ENCODE results near the gene NPFF.
"Not testable (repeated sequence)": the region's sequence is repeated elsewhere in the genome, so short reads cannot be mapped to it uniquely, and the experiment has no call there.

Gene NPFF

DNA sequence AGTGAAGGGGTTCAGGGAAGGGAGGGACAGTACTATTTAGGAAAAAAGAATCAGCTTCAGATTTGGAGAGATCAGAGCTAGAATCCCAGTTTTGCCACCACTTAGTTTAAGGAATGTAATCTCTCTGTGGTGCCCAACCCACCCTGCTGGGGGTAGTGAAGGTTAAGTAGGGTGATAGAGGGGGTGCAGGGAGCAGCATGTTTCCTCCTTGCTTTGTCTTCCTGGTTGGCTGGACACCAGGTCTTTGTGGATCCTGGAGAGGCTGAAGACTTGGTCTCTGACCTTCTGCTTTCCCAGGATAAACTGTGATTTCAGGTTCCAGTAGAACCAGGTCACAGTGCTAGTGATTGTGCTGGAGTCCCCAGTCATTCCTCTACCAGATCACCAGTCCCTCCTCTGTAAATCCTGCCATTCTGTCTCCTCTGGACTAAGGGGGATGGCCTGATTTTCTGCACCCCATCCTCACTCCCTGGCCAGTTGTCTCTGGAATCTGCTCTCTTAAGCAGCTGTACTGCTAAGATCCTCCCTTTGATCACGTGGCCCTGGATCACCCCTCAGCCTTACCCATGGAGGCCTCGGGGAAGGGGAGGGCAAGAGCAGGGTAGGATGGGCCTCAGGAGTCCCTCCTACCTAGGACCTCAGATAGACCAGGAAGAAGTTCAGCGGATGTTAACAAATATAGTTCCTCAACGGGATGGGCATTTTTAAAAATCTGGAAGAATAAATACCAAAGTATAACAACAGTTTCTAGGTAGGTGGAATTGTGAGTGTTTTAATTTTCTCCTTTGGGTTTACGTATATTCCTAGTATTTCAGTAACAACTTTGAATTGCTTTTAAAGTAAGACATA lies 11.2 kb downstream of the NPFF start:
- DNase-seq (ENCODE audit: low read depth) = no peak

DNA sequence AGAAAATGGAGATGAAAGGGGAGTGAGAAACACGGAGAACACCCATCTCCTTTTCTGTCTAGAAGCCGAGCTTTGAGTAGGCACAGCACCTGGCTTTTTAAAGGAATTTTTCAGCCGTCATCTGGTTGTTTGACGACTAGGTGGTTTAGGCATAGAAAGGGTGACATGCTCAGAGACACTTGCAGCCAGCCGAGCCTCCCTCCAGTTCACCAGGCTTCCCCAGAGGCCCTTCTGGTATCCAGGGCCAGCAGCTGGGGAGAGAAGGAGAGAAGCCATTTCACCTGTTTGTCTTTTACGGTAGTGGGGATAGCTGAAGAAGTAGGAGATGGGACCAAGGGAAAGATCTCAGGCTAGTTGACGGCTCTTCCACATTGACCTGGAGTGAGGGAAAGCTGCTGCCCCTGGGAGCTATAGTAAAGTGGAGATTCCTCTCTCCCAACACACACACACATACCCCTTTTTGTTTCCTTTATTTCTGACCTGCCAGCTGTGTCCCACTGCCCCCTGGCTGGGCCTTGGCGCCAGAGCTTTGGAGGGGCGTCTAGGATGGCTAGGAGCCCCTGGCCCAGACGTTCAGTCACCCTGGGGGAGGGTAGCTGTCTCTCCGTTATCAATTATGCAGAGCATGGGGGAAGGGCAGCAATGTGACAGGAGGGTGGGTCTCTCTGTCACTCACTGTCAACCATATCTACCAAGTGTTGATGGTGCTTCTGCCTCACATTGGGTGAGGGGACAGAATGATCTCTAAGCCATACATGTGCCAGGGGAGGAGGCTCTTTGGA lies 13.5 kb downstream of the NPFF start:
- DNase-seq (ENCODE audit: low read depth) = no peak

DNA sequence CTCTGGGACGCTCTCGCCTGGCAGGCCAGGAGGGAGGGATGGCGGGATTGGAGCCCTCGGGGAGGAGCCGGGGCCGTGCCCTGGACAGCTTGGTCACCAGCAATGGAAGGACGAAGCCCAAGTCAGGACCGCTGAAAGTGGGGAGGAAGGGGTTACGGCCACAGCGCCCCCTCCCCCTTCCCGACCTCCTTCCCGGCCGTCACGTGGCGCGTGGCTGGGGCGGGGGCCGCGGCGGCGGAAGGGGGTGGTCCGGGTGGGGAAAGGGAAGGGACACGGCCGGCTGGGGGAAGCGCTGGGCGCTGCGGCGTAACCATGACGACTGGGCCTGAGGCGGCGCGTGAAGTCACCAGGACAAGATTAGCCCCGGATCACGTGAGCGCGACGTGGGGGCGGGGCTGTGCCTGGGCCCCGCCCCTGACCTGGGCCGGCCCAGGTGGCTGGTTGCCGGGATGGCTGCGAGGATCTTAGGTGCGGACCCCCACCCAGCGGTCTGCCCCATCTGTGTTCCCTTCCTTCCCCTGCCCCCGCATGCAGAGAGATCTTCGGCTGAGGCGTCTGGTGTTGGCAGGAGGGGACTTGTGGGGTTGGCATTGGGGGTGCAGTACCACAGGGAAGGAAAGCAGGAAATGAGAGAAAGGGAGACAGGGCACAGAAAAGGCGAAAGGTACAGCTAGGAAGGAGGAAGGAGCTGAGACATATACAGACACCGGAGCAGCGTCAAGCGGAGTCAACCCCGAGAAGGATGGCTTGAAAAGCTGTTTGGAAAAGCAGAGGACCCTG lies 14.3 kb downstream of the NPFF start:
- peak; percentile 83 for DNase-seq (ENCODE audit: low read depth)

DNA sequence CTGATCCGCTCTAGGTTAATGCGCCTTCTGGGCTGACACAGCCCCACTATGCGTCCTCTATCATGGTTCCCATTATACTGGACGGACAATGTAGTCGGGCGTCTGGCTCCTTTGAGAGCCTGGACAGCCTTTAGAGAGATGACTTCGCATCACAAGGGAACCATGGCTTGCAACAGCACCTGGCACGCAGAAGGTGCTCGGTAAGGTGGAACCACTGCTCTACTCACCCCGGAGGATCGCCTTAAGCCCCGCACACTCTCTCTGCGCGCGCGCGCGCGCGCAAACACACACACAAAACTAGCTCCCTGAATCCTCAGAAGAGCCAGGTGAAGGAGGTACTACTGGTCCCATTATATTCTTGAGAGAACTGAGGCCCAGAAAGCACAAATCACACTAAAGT lies 15.1 kb downstream of the NPFF start:
- no peak for DNase-seq (ENCODE audit: low read depth)

DNA sequence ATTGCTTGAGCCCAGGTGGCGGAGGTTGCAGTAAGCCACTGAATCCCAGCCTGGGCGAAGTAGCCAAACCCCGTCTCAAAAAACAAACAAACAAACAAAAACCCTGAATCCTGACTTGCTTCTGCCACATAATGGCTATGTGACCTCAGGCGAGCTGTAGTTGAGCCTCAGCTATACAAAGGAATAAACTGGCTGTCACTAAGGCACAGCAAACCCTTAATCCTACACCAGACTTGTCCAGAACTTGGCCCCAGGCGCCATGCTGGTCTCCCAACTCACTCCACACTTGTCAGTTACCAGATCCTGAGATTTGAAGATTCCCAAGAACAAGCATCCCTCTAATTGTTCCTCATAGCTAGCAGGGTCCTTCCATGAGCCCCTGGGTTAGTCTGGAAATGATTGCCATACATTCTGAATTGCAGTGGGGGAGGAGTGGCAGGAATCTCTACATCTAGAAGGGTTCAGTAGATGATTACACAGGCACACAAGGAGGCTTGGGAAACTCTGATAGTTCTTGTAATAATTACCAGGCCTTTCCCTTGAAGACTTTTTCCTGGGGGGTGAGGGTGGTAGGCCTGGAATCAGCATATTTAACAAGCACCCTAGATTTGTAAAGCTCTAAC lies 17.9 kb downstream of the NPFF start:
- no peak for DNase-seq (ENCODE audit: low read depth)

DNA sequence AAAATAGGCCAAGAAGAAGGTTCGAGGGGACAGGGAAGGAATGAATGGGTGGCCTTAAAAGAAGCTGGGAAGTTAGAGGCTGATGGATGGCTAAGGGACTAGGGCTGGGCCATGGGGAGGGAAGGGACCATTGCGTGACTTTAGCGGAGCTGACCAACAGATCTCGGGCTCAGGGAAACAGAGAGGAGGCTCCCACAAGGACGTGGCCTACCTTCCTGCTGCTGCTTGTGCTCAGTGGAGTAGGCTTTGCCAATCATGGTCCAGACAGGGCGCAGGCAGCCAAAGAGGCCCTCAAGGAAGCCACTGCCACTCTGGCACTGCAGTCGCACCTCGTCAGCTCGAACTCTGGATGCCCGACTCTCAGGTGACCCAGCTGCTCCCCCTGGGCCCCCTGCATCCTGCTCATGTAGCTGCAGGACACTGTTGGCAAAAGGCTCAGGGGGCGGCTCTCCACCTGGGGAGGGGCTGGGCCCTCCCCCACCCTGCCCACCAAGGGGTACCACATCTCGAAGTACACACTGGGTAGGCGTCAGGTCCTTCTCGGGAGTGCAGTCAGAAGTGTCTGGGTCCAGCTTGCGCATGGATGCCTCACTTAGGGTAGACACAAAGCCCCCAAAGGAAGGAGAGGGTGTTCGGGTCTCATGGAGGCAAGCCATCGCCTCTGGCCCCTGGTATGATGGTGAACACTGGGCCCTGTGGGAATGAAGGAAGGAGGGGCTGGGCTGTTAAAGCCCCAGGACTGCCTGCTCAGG lies 20.4 kb downstream of the NPFF start:
- DNase-seq (ENCODE audit: low read depth) = no peak

DNA sequence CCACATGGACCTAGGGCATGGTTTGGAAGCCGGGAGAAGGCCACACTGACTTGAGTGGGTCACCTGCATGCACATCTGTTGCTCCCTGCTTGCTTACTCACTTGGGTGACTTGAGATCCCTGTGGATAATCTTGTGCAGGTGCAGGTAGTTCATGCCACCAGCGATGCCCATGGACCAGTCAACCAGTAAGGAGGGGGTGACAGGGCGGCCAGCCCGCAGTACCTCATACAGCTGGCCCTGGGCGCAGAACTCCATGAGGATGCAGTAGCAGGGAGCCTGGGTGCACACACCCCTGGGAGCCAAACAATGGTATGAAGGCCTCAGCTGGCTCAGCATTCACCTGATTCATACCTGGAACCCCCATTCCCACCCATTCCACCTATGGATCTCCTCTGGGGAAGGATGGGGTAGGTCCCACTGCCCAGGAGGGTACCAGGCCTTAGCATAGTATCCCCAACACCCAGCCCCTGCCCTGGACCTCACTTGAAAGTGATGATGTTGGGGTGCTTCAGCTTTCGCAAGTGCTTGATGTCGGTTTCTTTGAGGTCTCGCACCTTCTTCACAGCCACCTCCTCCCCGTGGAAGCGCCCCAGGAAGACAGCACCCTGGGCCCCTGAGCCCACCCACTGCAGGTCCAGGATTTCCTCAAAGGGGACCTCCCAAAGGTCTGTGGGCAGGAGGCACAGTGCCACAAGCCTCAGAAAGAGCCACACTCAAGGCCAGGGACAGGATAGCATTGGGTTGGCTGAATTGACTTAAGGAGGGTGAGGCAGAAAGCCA lies 21.1 kb downstream of the NPFF start:
- no peak for DNase-seq (ENCODE audit: low read depth)

DNA sequence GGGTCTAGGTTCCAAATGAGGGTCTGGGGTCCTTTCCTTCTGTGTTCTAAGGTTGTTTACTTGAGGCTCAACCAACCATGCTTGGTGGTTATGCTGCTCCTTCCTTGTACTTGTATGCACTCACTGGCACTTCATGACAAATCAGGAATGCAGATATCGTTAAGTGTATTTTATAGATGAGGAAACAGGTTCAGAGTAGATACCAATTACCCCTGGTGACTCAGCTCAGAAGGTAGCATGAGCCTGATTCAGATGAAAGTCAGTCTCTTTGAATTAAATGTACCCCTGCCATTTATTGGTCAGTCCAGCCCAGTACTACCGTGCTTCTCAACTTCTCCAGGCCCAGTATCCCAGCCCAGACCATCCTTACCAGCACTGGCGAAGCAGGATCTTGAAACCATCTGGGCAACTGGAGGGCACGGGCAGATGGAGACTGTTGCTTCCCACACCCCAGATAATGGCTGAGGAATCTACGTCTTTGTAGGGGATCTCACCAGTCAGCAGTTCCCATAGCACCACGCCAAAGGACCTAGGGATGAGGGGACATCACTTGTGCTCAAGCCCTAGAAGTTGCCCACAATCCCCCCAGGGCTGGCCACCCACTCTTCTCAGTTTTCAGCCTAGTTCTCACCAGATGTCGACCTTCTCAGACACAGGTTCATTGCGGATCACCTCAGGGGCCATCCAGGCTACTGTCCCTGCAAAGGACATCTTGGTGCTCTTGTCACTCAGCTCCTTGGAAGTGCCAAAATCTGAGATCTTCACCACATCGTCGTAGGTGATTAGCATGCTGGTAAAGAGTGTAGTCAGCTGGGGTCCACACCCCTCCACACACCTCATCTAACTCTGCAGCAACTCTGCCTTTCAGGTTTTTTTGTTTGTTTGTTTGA lies 22.4 kb downstream of the NPFF start:
- DNase-seq (ENCODE audit: low read depth) = no peak

DNA sequence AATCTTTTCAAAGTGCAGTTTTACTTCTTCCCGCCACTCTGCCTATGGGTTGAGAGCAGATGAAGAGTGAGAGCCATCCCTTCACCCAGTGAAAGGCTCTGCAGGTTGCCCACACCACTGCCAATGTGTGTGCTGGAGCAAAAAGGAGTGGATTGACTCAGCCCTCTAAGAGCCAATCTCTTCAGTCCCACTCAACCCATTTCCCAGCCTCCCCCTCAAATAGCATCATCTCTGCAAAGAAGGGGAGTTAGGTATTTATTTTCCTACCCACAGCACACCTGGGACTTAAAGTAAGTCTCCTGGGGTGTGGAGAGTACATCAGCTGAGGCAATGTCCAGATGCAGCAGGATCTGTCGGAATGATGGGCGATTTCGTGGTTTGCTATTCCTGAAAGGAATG lies 23.3 kb downstream of the NPFF start:
- no peak for DNase-seq (ENCODE audit: low read depth)

DNA sequence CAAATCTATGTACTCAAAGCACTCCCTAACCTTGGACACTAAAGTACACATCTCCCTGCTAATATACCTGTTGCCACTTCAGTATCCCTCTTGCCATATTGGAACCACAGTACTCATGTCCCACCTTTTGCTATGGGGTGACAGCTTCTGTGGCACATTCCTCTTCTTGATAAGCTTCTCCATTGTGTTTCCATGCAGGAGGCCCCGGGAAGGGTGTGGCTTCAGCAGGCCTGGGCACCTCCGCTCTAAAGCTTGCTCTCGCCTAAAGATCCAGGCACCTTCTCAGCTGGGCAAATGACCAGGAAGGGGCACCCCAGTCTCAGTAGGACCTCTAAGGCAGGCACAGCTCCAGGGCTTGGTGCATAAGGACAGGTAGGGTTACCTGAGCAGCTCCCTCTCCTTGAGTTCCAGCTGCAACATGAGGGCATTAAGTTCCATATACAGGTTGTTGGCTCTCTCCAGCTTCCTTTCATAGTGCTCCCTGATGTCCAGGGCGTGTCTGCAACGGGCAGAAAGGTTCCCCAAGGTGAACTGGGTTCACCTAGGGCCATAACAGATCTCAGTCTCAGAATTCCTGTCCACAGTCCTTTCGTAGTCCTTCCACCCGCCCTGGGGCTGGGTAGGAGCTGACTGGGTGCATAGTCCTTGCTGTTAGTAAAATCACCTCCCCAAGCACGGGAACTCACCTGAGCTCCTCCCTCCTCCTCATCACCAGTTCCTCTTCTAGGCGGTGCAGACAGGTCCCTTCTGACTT lies 23.9 kb downstream of the NPFF start:
- DNase-seq (ENCODE audit: low read depth) = no peak

DNA sequence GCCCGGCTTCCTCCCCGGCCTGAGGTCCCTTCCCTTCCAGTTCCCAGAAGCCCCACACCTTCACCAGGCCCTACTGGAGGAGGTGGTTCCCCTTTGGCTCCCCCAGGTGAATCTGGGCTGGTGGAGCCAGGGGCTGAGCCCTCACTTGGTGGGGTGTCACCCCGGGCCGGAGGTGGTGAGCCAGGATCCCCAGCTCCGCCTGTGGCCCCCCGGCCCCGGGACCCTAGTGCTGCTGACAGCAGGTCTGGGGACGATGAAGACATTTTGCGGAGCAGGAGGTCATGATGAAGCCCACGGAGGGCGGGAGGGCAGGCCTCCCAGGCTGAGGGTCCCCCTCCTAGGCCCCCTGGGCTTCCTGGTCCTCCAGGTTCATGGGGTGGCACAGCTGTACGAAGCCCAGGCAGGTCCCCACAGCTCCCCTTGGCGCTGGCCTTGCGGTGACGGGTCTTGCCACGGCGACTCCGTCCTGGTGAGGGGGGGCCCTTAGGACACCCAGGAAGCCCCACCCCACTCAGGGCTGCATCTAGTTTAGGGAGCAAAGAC lies 24.6 kb downstream of the NPFF start:
- DNase-seq (ENCODE audit: low read depth) = no peak

DNA sequence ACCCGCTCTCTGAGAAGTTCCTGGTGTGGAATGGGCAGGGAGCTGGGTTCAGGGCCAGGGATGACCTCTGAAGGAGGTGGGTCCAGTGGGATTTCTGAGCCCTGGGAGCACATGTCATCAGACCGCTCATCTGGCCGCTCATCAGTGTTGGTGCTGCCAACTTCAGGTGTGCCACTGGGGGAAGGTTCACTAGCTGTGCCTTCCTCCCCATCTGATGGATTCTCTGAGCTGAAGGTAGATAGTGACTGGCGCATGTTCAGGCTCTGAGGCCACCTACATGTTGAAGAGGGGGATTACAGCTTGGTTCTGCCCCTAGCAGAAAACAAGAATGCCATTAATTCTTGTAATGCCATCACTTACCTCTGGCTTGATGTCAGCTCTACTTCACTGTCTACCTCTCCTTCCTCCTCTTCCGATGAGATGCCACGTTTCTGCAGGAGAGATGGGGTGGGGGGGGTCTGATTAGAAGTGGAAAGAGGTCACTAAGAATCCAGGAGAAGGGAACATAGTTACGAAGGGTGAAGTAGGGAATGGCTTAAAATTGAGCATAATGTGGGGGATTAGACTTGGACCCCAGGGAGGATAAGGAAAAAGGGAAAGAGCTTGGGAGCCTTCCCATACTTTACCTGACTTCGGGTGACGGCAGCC lies 25.2 kb downstream of the NPFF start:
- DNase-seq (ENCODE audit: low read depth) = no peak

DNA sequence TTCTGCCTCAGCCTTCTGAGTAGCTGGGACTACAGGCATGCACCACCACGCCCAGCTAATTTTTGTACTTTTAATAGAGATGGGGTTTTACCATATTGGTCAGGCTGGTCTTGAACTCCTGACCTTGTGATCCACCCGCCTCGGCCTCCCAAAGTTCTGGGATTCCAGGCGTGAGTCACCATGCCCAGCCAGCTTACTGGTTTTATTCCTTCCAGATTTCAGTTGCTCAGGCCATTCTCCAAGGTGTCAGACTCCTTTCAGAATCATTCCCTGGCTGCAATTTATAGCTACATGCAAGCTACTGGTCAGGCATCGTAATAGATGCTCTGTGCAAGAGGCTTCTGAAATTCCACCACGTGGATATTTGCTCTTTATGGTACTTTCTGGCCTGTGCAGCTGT lies 25.8 kb downstream of the NPFF start:
- not testable (repeated sequence) for DNase-seq (ENCODE audit: low read depth)

DNA sequence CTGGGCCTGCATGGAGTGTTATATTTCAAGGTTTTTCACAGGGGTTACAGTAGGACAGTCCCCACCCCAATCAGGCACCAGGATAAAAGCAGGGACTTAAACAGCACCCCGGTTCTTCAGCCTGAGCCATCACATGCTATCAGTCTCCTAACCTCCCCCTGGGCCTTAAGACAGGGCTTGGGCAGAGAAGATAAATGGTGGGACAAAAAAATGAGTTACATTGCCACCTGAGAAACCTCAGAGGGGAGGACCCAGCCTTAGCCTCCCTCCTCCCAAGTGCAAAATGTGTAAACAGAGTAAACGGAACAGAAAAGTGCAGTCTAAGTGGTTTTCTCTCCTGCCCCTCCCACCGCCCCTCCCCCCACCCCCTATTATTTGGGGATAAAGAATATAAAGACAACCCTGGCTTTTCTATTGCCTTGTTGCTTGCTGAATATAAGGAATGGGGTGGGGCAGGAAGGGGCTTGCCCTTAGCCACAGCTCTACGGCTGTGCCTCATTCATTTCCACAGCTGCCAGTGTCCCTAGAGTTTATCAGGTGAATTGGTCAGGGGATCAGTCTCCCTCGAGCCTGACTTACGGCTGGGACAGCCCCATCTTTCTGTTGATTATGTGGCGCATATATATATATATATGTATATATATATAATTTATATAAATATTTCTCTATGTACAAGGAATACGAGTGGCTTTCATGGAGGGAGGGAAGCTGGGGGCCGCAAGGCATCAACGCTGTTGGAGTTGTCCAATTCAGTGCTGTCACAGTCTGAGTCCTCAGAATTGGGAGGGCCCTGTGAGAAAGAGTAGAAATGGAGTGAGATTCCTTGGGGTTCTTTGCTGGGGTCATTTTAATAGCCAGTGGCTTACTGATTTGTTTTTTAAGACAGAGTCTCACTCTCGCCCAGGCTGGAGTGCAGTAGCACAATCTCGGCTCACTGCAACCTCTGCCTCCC lies 26.5 kb downstream of the NPFF start:
- DNase-seq (ENCODE audit: low read depth) = no peak

DNA sequence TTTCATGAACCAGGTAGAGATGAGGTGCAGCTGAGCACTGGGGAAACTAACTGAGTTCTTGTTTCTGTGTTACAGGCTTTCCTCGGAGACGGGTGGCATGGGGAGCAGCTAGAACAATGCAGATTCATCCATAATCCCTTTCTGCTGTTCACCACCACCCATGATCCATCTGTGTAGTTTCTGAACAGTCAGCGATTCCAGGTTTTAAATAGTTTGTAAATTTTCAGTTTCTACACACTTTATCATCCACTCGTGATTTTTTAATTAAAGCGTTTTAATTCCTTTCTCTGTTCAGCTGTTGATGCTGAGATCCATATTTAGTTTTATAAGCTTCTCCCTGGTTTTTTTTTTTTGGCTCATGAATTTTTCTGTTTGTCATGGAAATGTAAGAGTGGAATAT lies 28.0 kb downstream of the NPFF start:
- DNase-seq (ENCODE audit: low read depth) = no peak

DNA sequence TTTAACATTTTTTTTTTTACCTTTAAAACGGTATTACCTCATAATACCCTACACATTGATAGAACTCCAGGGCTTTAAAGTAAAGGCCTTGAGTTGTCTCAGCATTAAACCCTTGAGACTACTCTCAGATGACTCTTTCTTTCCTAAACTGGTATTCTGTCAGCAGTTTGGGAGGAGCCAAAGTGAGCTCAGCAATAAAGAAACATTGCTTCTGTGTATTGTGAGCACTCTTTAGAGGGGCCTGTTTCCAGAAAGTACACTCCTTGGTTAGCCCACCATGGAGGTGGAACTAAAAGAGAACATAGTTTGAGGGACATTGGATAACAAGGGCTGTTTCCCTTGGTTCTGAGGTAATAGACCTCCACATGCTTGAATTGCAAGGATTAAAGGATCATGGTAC lies 28.4 kb downstream of the NPFF start:
- DNase-seq (ENCODE audit: low read depth) = no peak

DNA sequence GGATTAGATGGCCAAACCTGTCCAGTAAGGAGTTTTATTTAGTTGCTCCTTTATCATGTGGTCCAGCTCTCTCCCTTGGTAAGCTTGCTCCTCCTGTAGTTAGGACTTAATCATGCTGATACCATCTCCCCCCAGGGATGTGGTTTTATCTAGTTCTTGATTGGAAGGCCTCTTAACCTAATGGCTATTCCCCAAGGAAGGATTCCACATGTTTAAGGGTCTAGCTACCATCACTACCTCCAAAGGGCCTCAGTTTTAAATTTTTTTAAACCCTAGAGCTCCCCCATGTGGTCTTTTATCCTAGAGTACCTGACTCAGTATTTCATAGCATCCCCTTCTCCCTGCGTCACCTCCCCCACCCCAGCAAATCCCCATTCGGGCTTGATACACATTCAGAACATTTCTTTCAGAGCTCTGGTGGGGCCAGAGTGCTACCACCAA lies 30.5 kb downstream of the NPFF start:
- no peak for DNase-seq (ENCODE audit: low read depth)

All from activated T-cell treated with anti-CD3 and anti-CD28 coated beads for 48 hours (primary cell).